Lower lobe of right lung (tissue), 2 donors: Measurements from ENCODE around the gene MAP2K6. TPM values are rescaled to one million over a fixed set of nuclear protein-coding genes. Genes with fewer than 3 reads are reported as not detected.

Source experiments
- ATAC-seq, 2 donors: fragments of 200-7000 bp; cut with Tn5 transposase; one replicate each; pipeline ENCODE4 v1.9.1; 2020 to 2022; ENCODE audit warnings: mild to moderate bottlenecking in 2 of 2, moderate library complexity in 2 of 2
- DNase-seq: peaks from one replicate; pipeline ENCODE4 v3.0.0-alpha.2; 2020
- H3K27ac ChIP-seq: fragments of 200-600 bp; one replicate; pipeline ENCODE4 v1.8.0; 2022
- H3K27me3 ChIP-seq: fragments of 200-600 bp; one replicate; pipeline ENCODE4 v1.8.0; 2022; ENCODE audit warnings: low read depth
- H3K36me3 ChIP-seq: fragments of 200-600 bp; one replicate; pipeline ENCODE4 v1.8.0; 2022; ENCODE audit warnings: mild to moderate bottlenecking
- H3K4me1 ChIP-seq: fragments of 200-600 bp; one replicate; pipeline ENCODE4 v1.8.0; 2022
- H3K4me3 ChIP-seq: fragments of 200-600 bp; one replicate; pipeline ENCODE4 v1.8.0; 2022; ENCODE audit warnings: mild to moderate bottlenecking
- H3K9me3 ChIP-seq: fragments of 200-600 bp; one replicate; pipeline ENCODE4 v1.8.0; 2022
- CTCF ChIP-seq: fragments of 200-600 bp; IDR thresholded peaks from one replicate; pipeline ENCODE4 v1.8.0; 2022; ENCODE audit warnings: antibody characterized with exemption, mild to moderate bottlenecking
- intact Hi-C: fragments of 100-400 bp; cut with DNase I; formaldehyde crosslinking; loops from one replicate; pipeline ENCODE4 v1.11.0; 2022
- total RNA-seq: library from RNA; stranded (reverse); fragmentation: NEBNext Ultra II Directional; extraction: Animal tissue kit (Norgen Biotek cat#: 25700); gene quantifications from one replicate; pipeline ENCODE4 v1.2.1, GENCODE V29; 2021
- donor health status: DM: no; HTN: yes; CAD: no; lungs with severe emphysema.

The MAP2K6 gene
- total RNA-seq, 1 donor from 2014 or later: 6.3 TPM

- no peak for ATAC-seq
- no peaks in the 10 kb centered on the region for H3K27me3 ChIP-seq
- DNase-seq: no peak
- H3K9me3 ChIP-seq: no peaks in the 10 kb centered on the region
- no peak for TF ChIP-seq CTCF
- no peaks in the 10 kb centered on the region for H3K36me3 ChIP-seq
- H3K27ac ChIP-seq: no peak overlapping the region
- no peaks in the 10 kb centered on the region for H3K4me1 ChIP-seq
- H3K4me3 ChIP-seq: peak overlapping the region; percentile 12
- intact Hi-C loops: no loop called here
Observed at GRCh38 chr17:69485251-69485661, 70.8 kb downstream of the MAP2K6 start.

- intact Hi-C loops: no loop called here
- no peak overlapping the region for H3K27ac ChIP-seq
- no peaks in the 10 kb centered on the region for H3K9me3 ChIP-seq
- H3K4me3 ChIP-seq: no peak overlapping the region
- H3K27me3 ChIP-seq: no peaks in the 10 kb centered on the region
- DNase-seq: no peak
- ATAC-seq: no peak
- no peaks in the 10 kb centered on the region for H3K36me3 ChIP-seq
- no peaks in the 10 kb centered on the region for H3K4me1 ChIP-seq
- TF ChIP-seq CTCF: no peak
Observed at GRCh38 chr17:69485901-69486643, 71.6 kb downstream of the MAP2K6 start.

- no peak overlapping the region for H3K4me3 ChIP-seq
- DNase-seq (no peak), ATAC-seq (no peak)
- no peak overlapping the region for H3K27ac ChIP-seq
- H3K4me1 ChIP-seq: no peaks in the 10 kb centered on the region
- H3K27me3 ChIP-seq: no peaks in the 10 kb centered on the region
- no peaks in the 10 kb centered on the region for H3K9me3 ChIP-seq
- H3K36me3 ChIP-seq: no peaks in the 10 kb centered on the region
- intact Hi-C loops: no loop called here
- no peak for TF ChIP-seq CTCF
Observed at GRCh38 chr17:69486779-69487637, 72.5 kb downstream of the MAP2K6 start.

- intact Hi-C loops: no loop called here
- no peak overlapping the region for H3K27ac ChIP-seq
- TF ChIP-seq CTCF: no peak
- DNase-seq: no peak
- no peaks in the 10 kb centered on the region for H3K4me1 ChIP-seq
- H3K36me3 ChIP-seq: no peaks in the 10 kb centered on the region
- no peaks in the 10 kb centered on the region for H3K9me3 ChIP-seq
- ATAC-seq: no peak
- H3K4me3 ChIP-seq: no peak overlapping the region
- H3K27me3 ChIP-seq: no peaks in the 10 kb centered on the region
Observed at GRCh38 chr17:69489313-69489712, 74.8 kb downstream of the MAP2K6 start.

GRCh38 chr17:69492410-69493071 is 78.0 kb downstream of the MAP2K6 start:
- Histone ChIP-seq H3K27ac (no peak overlapping the region), H3K9me3 (no peaks in the 10 kb centered on the region), H3K4me3 (no peak overlapping the region), H3K36me3 (no peaks in the 10 kb centered on the region), H3K4me1 (no peaks in the 10 kb centered on the region), H3K27me3 (no peaks in the 10 kb centered on the region)
- ATAC-seq (no peak), DNase-seq (no peak)
- no peak for TF ChIP-seq CTCF
- intact Hi-C loops: no loop called here
